ENCODE data around the gene TVP23A. TPM values are rescaled to one million over a fixed set of nuclear protein-coding genes. Genes with fewer than 3 reads are reported as not detected.
A peak's percentile ranks its signal among the peaks of the same experiment; 100 is the strongest.

The TVP23A gene
- total and polyA plus RNA-seq, 10 donors, result 0.29 to 2.2 (median 0.92) TPM; not detected in 1

DNA sequence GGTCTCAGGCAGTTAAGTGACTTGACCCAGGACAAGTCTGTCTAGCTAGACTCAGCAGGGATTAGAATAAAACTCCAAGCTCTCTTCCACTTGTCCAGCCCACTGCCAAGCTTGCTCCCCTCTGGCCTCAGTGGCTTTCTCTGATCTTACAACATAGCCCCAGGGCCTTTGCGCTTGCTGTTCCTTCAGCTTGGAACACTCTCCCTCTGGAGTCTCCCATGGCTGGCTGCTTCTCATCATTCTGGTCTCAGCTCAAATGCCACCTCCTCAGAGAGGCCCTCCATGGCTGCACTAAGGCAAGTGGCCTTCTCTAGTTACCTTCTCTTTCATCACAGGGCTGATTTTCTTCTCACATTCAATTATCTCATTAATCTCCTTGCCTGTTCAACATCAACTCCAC lies 1.1 kb downstream of the TVP23A start:
- H3K27ac ChIP-seq, result no peak overlapping the region
- 92 to 100% (median 94%) methylated on average over 1 of the region's 1 CpG for WGBS, 5 donors
- no peak for DNase-seq
- no peaks in the 10 kb centered on the region for H3K9me3 ChIP-seq
- peaks cover 0 to 16% (median 2%) of the 10 kb centered on the region in 6 donors for H3K4me1 ChIP-seq
- no peaks in the 10 kb centered on the region for H3K36me3 ChIP-seq
- TF ChIP-seq POLR2AphosphoS5 (IDR thresholded peaks at IDR 0.05) (no peak), POLR2A (IDR thresholded peaks at IDR 0.05) (no peak)
- TF ChIP-seq, protein P1, sequence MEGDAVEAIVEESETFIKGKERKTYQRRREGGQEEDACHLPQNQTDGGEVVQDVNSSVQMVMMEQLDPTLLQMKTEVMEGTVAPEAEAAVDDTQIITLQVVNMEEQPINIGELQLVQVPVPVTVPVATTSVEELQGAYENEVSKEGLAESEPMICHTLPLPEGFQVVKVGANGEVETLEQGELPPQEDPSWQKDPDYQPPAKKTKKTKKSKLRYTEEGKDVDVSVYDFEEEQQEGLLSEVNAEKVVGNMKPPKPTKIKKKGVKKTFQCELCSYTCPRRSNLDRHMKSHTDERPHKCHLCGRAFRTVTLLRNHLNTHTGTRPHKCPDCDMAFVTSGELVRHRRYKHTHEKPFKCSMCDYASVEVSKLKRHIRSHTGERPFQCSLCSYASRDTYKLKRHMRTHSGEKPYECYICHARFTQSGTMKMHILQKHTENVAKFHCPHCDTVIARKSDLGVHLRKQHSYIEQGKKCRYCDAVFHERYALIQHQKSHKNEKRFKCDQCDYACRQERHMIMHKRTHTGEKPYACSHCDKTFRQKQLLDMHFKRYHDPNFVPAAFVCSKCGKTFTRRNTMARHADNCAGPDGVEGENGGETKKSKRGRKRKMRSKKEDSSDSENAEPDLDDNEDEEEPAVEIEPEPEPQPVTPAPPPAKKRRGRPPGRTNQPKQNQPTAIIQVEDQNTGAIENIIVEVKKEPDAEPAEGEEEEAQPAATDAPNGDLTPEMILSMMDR (IDR thresholded peaks at IDR 0.05 in 8 of 11, conservative IDR thresholded peaks at IDR 0.05 in 3 of 11), result no peak
- H3K27me3 ChIP-seq (replicated peaks in 1 of 7), result peaks cover 0 to 14% (median 0%) of the 10 kb centered on the region in 7 donors
- H3K4me3 ChIP-seq, result no peak overlapping the region
- intact Hi-C loops (cut with DNase I; ENCODE audit: low total_unique reads), result no loop called here

DNA sequence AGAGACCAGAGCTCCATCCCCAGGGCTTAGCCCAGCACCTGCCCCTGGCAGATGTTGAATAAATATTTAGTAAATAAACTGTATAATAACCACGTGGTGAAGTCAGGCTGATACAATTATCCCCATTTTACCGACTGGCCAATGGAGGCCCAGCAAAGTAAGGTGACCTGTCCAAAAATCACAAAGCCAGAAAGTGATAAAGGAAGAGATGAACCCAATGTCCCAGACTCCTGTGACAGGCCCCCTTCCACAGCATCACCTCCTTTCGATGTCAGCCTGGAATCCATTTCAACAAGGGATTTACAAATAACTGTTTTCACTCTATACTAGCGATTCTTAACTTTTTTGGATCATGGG lies 5.5 kb downstream of the TVP23A start:
- no peaks in the 10 kb centered on the region for H3K36me3 ChIP-seq
- TF ChIP-seq POLR2AphosphoS5 (IDR thresholded peaks at IDR 0.05), result no peak
- TF ChIP-seq, protein P1 (IDR thresholded peaks at IDR 0.05 in 8 of 11, conservative IDR thresholded peaks at IDR 0.05 in 3 of 11), result no peak
- TF ChIP-seq POLR2A (IDR thresholded peaks at IDR 0.05), result no peak
- no peak overlapping the region for H3K4me3 ChIP-seq
- peaks cover 0 to 8% (median 0%) of the 10 kb centered on the region in 7 donors for H3K27me3 ChIP-seq (replicated peaks in 1 of 7)
- no peak for DNase-seq
- peaks cover 0 to 18% (median 7%) of the 10 kb centered on the region in 6 donors for H3K4me1 ChIP-seq
- no peaks in the 10 kb centered on the region for H3K9me3 ChIP-seq
- H3K27ac ChIP-seq, result peak overlapping the region in 1 of 8 donors; percentile 19
- 75 to 82% (median 81%) methylated on average over 4 of the region's 4 CpGs for WGBS, 5 donors
- intact Hi-C loops (cut with DNase I; ENCODE audit: low total_unique reads), result no loop called here

DNA sequence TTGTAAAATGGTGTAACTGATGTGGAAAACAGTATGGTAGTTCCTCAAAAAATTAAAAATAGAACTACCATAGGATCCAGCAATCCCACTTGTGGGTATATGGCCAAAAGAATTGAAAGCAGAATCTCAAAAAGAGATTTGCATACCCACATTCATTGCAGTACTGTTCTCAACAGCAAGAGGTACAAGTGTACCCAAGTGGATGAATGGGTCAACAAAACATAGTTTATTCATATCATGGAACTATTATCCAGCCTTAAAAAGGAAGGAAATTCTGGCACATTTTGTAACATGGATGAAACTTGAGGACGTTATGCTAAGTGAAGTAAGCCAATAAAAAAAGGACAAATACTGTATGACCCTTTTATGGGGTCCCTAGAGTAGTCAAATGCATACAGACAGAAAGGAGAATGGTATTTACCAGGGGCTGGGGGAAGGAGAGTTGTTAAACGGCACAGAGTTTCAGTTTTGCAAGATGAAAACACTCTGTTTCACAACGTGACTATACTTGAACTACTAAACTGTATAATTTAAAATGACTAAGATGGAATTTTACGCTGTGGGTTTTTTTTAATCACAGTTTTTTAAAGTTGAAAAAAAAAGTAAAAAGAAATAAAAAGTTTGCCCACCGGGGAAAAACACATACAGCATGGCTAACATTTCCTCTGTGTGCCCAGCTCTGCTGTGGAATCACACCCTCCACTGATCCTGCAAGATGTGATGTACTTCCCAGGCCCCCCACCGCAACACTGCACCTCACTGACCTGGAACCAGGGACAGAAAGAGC lies 6.1 kb downstream of the TVP23A start:
- 34 to 47% (median 38%) methylated on average over 6 of the region's 6 CpGs for WGBS, 5 donors
- no peak for DNase-seq
- Histone ChIP-seq H3K27me3 (replicated peaks in 1 of 7) (peaks cover 0 to 2% (median 0%) of the 10 kb centered on the region in 7 donors), H3K27ac (peak overlapping the region in 1 of 8 donors; percentile 19), H3K4me1 (peaks cover 0 to 23% (median 7%) of the 10 kb centered on the region in 6 donors), H3K4me3 (no peak overlapping the region), H3K36me3 (no peaks in the 10 kb centered on the region), H3K9me3 (no peaks in the 10 kb centered on the region)
- intact Hi-C loops (cut with DNase I; ENCODE audit: low total_unique reads), result no loop called here
- TF ChIP-seq POLR2AphosphoS5 (IDR thresholded peaks at IDR 0.05) (no peak), POLR2A (IDR thresholded peaks at IDR 0.05) (no peak)
- TF ChIP-seq, protein P1 (IDR thresholded peaks at IDR 0.05 in 8 of 11, conservative IDR thresholded peaks at IDR 0.05 in 3 of 11), result peak in 2 of 11 experiments; percentile 10 to 15

DNA sequence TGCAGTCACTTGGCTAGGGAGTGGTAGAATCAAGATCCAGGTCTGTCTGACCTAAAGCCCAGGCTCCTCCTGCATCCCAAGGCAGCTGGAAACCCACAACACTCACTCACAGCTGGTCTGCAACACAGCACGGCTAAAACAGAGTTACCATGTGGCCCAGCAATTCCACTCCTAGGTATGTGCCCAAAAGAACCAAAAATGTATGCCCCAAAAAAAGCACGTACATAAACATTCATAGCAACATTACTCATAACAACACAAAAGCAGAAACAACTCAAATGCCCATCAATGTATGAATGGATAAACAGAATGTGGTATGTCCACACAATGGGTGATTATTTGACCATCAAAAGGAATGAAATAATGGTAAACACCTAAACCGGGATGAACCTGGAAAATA lies 8.9 kb downstream of the TVP23A start:
- Histone ChIP-seq H3K4me1 (peaks cover 0 to 36% (median 8%) of the 10 kb centered on the region in 6 donors), H3K27ac (no peak overlapping the region), H3K9me3 (no peaks in the 10 kb centered on the region), H3K27me3 (replicated peaks in 1 of 7) (no peaks in the 10 kb centered on the region), H3K4me3 (no peak overlapping the region), H3K36me3 (no peaks in the 10 kb centered on the region)
- TF ChIP-seq, protein P1 (IDR thresholded peaks at IDR 0.05 in 8 of 11, conservative IDR thresholded peaks at IDR 0.05 in 3 of 11), result no peak
- no peak for TF ChIP-seq POLR2AphosphoS5 (IDR thresholded peaks at IDR 0.05)
- TF ChIP-seq POLR2A (IDR thresholded peaks at IDR 0.05), result no peak
- WGBS, 5 donors, result 90 to 92% (median 91%) methylated on average over 3 of the region's 3 CpGs
- intact Hi-C loops (cut with DNase I; ENCODE audit: low total_unique reads), result no loop called here
- DNase-seq, result no peak

All from spleen (tissue), 11 donors.